K562 (cell line): ENCODE measurements around the gene PPP2R3B. TPM values are rescaled to one million over a fixed set of nuclear protein-coding genes. Genes with fewer than 3 reads are reported as not detected.

ENCODE experiments used
- SREBF2 ChIP-seq: sonication (generic); formaldehyde crosslinking; IDR thresholded peaks from 2 replicates; pipeline ENCODE4 v1.4.0; 2020; ENCODE audit warnings: mild to moderate bottlenecking, missing genetic modification reagents
- ZNF12 ChIP-seq: sonication (generic); formaldehyde crosslinking; IDR thresholded peaks from 2 replicates; pipeline ENCODE4 v1.4.0; 2020; ENCODE audit warnings: mild to moderate bottlenecking, missing genetic modification reagents
- ZNF197 ChIP-seq: fragments of 200-800 bp; sonication (Bioruptor generic); IDR thresholded peaks from 2 replicates; pipeline ENCODE4 v1.6.1; 2016; ENCODE audit warnings: low read depth, missing genetic modification characterization, missing compliant biosample characterization
- ZNF444 ChIP-seq: fragments of 250-450 bp; sonication (Bioruptor Pico); IDR thresholded peaks from 2 replicates; pipeline ENCODE4 v1.4.0; 2020; ENCODE audit warnings: mild to moderate bottlenecking, moderate library complexity
- ZNF780A ChIP-seq: fragments of 250-450 bp; sonication (Bioruptor Pico); IDR thresholded peaks from 2 replicates; pipeline ENCODE4 v1.5.0; 2021; ENCODE audit warnings: mild to moderate bottlenecking
- polyA plus RNA-seq, 8 experiments: library from polyadenylated mRNA; depleted of rRNA in 4 of 8; stranded (reverse) in 5 of 8; unstranded in 3 of 8; fragments of >200 nt; fragmentation: Nextera tagmentation in 2 of 8; fragmentation: Illumina TruSeq in 1 of 8; extraction: Ambion mirVana in 2 of 8; extraction: Trizol in 1 of 8; gene quantifications; 2 replicates each; pipeline versions ENCODE4 v1.2.1 to v1.2.3, GENCODE V29; 2011 to 2014; ENCODE audit warnings: inconsistent platforms in 1 of 8, missing spikeins in 1 of 8
- total RNA-seq, 7 experiments: library from RNA; depleted of rRNA in 6 of 7; stranded (reverse); fragments of >200 nt in 6 of 7; fragmentation: Illumina TruSeq in 2 of 7; extraction: Trizol in 2 of 7; gene quantifications; 2 replicates each; pipeline versions ENCODE4 v1.2.1 to v1.2.3, GENCODE V29; 2011 to 2021; ENCODE audit warnings: low replicate concordance in 1 of 7
- TF ChIP-seq, protein P1 (sequence below), 2 experiments: fragments of 450-650 bp; formaldehyde crosslinking in 1 of 2; IDR thresholded peaks; 2 replicates each; pipeline versions ENCODE4 v1.4.0 to v1.6.1; 2014 to 2020; ENCODE audit warnings: mild to moderate bottlenecking in 2 of 2, borderline replicate concordance in 1 of 2, low read depth in 1 of 2
- TF ChIP-seq, protein P2 (sequence below), 2 experiments: fragments of 200-800 bp in 1 of 2; sonication (Bioruptor generic) in 1 of 2; sonication (generic) in 1 of 2; formaldehyde crosslinking in 1 of 2; IDR thresholded peaks in 1 of 2; conservative IDR thresholded peaks in 1 of 2; 2 replicates each; pipeline versions ENCODE4 v1.5.0 to v1.6.1; 2016 to 2020; ENCODE audit warnings: missing compliant biosample characterization in 1 of 2, missing genetic modification characterization in 1 of 2, missing genetic modification reagents in 1 of 2
- TF ChIP-seq, protein P3 (sequence below): fragments of 450-650 bp; IDR thresholded peaks from 2 replicates; pipeline ENCODE4 v1.6.1; 2016; ENCODE audit warnings: mild to moderate bottlenecking

Gene PPP2R3B
- total and polyA plus RNA-seq, 9 of the 15 experiments (the other 6 are each of a cell fraction or from before 2014, with no cell fraction given) = 0.04 to 18.2 (median 8.2) TPM; not detected in 1

DNA sequence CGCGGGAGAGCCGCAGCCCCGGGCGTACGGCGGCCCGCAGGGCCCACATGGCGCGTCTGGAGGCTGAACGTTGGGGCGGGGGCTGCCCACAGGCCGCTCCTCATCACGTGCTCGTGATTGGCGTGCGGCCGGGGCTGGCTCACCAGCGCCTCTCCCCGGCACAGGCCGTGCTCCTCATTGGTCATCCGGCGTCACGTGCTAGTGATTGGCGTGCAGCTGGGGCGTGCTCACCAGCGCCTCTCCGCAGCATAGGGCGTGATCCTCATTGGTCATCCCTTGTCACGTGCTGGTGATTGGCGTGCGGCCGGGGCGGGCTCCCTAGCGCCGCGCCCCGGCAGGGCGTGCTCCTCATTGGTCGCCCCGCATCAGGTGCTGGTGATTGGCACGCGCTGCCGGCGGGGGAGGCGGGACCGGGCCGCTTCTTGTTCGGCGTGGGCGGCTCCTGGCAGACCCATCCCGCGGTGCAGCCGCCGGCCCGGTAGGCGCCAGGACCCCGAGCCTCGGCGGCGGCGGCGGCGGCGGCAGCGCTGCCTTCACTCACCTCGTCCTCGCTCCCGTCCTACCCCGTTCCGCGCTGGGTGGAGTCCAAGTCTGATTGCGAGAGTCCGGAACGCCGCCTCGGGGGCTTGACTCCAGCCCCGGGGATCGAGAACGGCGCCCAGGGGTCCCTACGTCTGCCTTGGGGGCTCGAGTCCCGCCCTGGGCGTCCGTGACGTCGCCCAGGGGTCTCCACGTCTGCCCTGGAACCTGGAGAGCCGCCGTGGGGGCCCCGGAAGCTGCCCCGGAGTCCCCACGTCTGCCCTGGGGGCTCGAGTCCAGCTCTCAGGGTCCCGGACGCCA lies 67.7 kb downstream of the PPP2R3B start, which contains the start of gene GTPBP6 (continued):
- TF ChIP-seq, protein P1, sequence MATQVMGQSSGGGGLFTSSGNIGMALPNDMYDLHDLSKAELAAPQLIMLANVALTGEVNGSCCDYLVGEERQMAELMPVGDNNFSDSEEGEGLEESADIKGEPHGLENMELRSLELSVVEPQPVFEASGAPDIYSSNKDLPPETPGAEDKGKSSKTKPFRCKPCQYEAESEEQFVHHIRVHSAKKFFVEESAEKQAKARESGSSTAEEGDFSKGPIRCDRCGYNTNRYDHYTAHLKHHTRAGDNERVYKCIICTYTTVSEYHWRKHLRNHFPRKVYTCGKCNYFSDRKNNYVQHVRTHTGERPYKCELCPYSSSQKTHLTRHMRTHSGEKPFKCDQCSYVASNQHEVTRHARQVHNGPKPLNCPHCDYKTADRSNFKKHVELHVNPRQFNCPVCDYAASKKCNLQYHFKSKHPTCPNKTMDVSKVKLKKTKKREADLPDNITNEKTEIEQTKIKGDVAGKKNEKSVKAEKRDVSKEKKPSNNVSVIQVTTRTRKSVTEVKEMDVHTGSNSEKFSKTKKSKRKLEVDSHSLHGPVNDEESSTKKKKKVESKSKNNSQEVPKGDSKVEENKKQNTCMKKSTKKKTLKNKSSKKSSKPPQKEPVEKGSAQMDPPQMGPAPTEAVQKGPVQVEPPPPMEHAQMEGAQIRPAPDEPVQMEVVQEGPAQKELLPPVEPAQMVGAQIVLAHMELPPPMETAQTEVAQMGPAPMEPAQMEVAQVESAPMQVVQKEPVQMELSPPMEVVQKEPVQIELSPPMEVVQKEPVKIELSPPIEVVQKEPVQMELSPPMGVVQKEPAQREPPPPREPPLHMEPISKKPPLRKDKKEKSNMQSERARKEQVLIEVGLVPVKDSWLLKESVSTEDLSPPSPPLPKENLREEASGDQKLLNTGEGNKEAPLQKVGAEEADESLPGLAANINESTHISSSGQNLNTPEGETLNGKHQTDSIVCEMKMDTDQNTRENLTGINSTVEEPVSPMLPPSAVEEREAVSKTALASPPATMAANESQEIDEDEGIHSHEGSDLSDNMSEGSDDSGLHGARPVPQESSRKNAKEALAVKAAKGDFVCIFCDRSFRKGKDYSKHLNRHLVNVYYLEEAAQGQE (IDR thresholded peaks at IDR 0.05; ENCODE audit: borderline replicate concordance) = peak; percentile 98
- TF ChIP-seq, protein P1 (CRISPR knock-in tag; IDR thresholded peaks at IDR 0.05; ENCODE audit: low read depth) = no peak
- TF ChIP-seq ZNF12 (CRISPR knock-in tag) (no peak), ZNF197 (CRISPR knock-in tag) (no peak), SREBF2 (CRISPR knock-in tag) (no peak), ZNF780A (CRISPR knock-in tag) (no peak), ZNF444 (CRISPR knock-in tag) (no peak)
- TF ChIP-seq, protein P2, sequence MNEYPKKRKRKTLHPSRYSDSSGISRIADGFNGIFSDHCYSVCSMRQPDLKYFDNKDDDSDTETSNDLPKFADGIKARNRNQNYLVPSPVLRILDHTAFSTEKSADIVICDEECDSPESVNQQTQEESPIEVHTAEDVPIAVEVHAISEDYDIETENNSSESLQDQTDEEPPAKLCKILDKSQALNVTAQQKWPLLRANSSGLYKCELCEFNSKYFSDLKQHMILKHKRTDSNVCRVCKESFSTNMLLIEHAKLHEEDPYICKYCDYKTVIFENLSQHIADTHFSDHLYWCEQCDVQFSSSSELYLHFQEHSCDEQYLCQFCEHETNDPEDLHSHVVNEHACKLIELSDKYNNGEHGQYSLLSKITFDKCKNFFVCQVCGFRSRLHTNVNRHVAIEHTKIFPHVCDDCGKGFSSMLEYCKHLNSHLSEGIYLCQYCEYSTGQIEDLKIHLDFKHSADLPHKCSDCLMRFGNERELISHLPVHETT (CRISPR knock-in tag; conservative IDR thresholded peaks at IDR 0.05 in 1 of 2, IDR thresholded peaks at IDR 0.05 in 1 of 2) = no peak
- TF ChIP-seq, protein P3, sequence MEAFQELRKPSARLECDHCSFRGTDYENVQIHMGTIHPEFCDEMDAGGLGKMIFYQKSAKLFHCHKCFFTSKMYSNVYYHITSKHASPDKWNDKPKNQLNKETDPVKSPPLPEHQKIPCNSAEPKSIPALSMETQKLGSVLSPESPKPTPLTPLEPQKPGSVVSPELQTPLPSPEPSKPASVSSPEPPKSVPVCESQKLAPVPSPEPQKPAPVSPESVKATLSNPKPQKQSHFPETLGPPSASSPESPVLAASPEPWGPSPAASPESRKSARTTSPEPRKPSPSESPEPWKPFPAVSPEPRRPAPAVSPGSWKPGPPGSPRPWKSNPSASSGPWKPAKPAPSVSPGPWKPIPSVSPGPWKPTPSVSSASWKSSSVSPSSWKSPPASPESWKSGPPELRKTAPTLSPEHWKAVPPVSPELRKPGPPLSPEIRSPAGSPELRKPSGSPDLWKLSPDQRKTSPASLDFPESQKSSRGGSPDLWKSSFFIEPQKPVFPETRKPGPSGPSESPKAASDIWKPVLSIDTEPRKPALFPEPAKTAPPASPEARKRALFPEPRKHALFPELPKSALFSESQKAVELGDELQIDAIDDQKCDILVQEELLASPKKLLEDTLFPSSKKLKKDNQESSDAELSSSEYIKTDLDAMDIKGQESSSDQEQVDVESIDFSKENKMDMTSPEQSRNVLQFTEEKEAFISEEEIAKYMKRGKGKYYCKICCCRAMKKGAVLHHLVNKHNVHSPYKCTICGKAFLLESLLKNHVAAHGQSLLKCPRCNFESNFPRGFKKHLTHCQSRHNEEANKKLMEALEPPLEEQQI = no peak
